Raji (cell line): ENCODE measurements around the gene RGS6.

ENCODE experiments used
- POLR2A ChIP-seq: IDR thresholded peaks from 2 replicates; pipeline ENCODE4 v1.6.1; 2011; ENCODE audit warnings: low read depth, low read length, control low read depth; ENCODE audit not compliant: insufficient read depth

The RGS6 gene

DNA sequence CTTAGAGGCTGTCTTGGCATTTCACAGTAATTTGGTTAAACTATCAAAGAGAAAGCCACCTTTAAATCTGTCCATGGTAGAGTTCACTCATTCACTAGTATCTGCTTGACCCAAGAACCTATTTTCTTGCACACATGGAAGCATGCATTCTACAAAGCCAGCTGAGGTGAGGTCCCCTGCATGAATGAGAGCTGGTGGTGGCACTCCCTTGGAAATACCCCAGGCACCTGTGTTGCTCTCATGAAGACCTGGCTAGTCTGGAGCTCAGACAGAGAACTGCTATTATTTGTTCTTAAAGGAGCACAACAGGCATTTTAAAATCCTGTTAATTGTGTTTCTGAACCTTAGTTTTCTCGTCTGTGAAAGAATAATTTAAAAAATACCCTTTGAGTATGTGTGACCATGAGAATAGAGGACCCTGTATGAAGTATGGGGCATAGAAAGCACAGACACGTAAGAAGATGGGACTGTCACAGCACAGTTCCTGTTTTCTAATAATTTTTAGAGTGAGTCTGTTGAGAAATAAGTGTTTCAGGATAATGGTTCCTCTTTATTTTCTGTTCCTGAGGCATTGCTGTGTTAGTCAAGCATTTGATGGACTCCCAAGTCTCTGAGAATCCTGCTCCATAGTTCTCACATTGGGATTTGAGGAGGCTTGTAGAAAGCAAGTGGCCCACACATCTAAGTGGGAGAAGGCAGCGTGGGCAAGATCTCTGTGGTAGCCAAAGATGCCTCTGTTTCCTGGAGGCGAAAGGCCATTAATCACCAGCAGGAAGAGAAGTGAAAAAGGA is 10.9 kb downstream of the RGS6 start:
- TF ChIP-seq POLR2A: no peak

GRCh38 chr14:71943695-71944018 is 11.4 kb downstream of the RGS6 start:
- no peak for TF ChIP-seq POLR2A

DNA sequence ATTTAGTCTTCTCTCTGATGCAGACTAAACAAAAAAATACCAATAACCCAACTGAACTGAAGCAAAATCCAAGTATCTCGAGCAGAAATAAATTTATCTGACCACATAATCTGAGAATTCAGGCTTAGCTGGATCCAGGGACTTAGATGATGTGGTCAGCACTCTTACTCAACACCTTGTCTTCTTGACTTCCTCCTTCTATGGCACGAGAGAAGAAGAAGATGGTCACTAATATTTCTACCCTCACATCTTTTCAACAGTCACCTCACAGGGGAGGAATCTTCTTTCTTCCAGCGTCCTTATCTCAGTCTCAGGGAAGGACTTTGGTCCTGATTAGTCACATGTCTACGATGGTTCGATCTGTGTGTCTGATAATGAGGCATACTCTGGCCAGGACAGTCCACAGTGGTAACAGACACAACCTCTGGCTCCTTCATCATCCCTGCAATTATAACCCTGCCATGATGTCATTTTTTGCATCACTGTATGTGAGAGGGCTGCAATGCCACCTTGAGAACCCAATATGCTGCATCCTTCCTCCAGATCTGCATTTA is 15.8 kb downstream of the RGS6 start:
- TF ChIP-seq POLR2A: no peak

DNA sequence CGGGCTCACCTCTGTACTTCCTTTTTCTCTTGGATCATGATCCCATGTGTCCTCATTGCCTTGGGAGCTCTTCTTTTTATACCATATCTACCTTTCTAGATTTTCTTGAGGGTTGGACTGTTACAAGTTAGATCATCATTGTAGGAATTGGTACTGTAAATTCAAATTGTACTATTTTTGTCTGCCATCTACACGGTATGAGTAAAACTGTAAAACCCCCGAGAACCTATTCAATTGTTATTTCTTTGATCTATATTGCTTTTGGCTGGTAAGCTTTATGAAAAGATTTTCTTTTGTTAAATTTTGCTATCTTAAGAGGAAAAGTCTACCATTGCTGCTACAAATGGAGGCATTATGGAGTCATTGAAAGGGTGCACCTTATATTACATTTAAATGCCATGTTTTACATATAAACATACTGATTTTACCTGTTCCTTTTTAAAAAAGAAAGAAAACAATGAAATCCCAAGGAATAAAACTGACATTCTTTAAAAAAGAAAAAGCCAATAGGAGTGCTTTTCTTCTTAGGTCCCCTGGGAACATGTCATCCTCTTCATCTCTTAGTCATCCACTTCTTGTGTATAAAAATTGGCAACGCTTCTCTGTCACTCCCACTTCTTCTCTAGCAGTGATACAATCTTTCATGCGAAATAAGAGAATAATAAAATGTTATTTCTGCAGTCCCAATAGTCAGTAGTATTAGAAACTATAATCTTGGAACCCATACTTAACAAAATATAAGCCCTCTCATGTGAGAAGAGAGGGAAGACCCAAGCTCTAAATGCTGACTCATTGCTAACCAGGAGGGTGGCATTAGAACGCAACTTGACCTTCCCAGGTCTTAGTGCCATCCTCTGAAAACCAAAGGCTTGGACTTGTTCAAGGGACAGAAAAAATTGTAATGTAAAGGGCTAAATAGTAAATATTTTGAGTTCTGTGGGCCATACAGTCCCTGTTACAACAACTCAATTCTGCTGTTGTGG is 20.4 kb downstream of the RGS6 start:
- TF ChIP-seq POLR2A: no peak

- no peak for TF ChIP-seq POLR2A
Observed at GRCh38 chr14:71956920-71957563, 24.8 kb downstream of the RGS6 start.

DNA sequence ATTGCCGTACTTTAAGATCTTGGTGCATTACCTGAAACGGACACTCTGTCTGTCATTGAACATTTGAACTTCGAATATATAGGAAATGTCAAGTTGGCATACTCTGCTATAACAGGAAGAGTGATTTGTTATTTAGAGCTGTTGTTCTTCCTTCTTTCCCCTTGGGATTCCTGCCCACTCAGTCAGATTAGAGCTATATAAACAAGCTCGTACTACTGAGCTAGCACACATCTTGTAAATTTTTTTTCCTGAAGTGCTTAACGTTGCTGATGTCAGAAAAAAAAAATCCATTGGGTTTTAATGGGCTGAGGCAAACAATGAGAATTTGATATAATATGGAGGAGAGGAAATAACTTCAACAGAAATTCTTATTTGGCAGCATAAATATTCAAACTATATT is 26.8 kb downstream of the RGS6 start:
- no peak for TF ChIP-seq POLR2A

DNA sequence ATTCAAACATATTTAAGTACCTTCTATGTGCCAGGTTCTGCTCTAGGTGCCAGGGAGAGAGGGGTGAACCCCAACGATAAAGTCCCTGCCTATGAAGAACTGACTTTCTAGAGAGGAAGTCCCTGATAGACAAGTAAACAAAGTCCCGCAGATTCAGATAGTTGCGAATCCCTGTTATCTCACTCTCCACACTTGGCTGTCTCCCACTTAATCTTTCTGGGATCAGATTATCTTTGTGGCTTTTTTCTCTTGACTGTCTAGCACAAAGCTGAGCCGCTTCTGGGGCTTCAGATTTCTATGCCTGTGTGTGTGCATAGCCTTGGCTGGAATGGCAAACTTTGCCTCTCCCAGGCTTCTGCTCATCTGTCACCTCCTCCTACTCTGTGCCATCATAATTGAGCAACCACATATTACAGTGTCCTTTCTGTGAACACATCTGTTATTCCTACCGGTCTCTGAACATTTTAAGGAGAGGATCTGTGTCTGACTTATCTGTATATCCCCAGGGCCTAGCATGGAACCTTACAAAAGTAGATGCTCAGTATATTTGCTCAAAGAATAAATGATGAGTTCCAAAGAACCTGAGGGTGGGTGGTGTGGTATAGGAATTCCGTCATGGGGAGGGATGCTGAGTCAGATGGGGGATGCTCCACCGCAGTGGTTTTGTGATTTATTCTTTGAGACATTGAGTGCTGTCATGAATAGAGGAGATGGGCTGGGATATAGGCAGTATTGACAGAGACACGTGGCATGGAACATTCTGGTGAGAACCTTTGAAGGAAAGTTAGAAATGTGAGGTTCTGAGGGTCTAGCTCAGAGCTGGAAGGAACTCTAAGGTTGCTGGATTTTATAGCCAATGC is 28.5 kb downstream of the RGS6 start:
- TF ChIP-seq POLR2A: no peak

DNA sequence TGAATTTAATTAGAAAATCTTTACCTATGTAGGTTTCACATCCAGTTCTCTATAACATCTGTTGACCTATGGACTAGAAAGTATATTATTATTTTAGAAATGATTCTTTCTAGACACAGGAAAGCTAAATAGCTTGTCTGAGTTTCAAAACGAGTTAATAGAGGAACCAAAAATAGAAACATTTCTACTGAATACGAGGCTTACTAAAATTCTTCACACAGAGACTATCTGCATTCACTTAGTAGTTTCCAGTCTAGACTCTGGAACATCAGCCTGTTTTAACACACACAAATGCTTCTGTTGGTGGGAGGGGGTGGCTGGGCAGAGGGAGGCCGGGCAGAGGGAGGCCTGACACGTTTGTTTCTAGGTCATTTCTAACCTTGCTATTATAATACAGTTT is 29.7 kb downstream of the RGS6 start:
- no peak for TF ChIP-seq POLR2A

GRCh38 chr14:71964716-71965115 is 32.5 kb downstream of the RGS6 start:
- no peak for TF ChIP-seq POLR2A

DNA sequence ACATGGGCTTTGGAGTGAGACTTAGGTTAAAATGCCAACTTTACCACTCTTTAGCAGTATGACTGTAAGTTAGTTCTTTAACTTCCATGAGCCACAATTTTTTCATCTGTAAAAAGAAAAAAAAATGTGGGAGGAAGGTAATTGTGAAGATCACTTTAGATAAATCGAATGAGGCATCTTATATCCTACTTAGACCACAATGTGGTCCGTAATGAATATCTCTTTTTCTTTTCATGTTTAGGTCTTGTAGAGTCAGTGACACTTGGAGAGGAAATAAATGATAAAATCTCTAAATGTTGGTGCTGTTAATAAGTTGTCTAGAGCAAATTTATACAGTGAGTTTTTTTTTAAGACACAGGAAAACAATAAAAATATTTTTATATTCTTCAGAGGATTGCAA is 34.3 kb downstream of the RGS6 start:
- TF ChIP-seq POLR2A: no peak

GRCh38 chr14:71967704-71968103 is 35.5 kb downstream of the RGS6 start:
- TF ChIP-seq POLR2A: no peak

DNA sequence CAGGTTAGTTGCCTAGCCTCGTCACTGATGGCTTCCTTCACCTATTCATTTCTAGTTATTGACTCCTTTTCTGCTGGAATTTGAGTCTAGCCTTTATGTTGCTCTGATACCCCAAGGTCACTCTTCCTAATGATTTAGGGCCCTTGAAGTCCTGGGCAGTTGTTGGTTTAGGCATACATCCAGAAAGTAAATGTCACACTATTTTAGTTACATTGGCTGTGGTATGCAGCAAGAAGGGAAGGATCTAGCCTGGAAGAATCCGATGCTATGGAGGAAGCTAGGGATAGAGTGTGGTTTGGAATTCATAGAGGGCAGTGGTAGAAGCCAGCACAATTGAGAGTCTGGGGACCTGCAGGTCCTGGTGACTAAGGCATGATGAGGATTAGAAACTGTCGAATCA is 38.0 kb downstream of the RGS6 start:
- TF ChIP-seq POLR2A: no peak

DNA sequence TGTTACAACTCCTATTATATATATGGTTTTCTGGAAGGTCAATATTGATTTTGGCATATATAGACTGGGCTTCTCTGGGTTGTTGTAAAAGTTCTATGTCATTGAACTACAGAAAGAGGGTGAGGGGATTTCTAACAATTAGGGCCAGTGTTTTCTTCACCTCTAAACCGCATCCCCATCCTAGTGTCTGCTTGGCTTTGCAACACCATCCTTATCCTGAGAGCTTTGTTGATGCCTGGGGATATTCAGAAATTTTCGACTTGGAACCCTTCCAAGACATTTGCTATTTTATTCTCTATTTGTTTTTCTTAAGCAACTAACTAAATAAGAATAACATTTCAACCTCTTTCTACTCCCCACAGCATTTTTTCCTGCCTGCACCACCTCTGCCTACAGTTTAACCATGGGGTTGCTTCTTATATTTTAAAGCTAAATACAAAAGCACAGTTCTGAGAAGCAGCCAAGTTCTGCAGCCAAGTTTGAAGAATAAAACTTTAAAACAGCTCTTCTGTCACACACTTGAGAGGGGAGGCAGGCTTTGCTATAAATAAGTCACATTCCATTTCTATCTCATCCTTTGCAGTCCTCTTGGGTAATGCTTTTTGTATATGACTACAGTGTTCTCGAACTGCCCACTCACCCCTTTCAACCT is 53.4 kb downstream of the RGS6 start:
- no peak for TF ChIP-seq POLR2A

DNA sequence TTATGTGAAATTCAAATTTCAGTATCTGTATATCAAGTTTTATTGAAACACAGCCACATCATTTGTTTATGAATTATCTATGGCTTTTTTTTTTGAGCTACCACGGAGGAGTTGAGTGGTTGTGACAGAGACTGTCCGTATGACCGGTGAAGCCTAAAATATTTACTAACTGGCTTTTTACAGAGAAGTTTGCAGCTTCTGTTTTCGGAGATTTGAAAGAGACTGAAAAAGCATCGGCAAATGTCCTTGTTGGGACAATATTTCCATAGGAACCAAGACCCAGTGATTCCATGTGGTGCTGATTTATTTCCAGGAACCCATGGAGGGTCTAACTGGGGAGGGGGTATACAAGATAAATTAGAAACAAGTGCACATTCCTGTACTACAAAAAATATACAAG is 56.2 kb downstream of the RGS6 start:
- no peak for TF ChIP-seq POLR2A
